Smooth muscle cell (in vitro differentiated cells): Measurements from ENCODE around the gene LILRB5. TPM values are rescaled to one million over a fixed set of nuclear protein-coding genes. Genes with fewer than 3 reads are reported as not detected.
"Not testable (repeated sequence)": the region's sequence is repeated elsewhere in the genome, so short reads cannot be mapped to it uniquely, and the experiment has no call there.

Experiments used
- DNase-seq: peaks from one replicate; lab custom pipeline; 2025; ENCODE audit not compliant: unreplicated experiment; lab: John Stamatoyannopoulos, UW
- H2AFZ ChIP-seq: fragments of 200-600 bp; sonication (generic); 2 replicates; pipeline ENCODE4 v1.6.0; 2016; ENCODE audit warnings: antibody characterized with exemption, low read depth, mild to moderate bottlenecking
- H3F3A ChIP-seq: fragments of 200-600 bp; sonication (generic); 2 replicates; pipeline ENCODE4 v1.6.0; 2017; ENCODE audit warnings: antibody characterized with exemption, low read depth
- H3K27ac ChIP-seq: fragments of 200-600 bp; sonication (generic); 2 replicates; pipeline ENCODE4 v1.5.1; 2016; ENCODE audit warnings: low read depth, mild to moderate bottlenecking
- H3K27me3 ChIP-seq: fragments of 200-600 bp; sonication (generic); 2 replicates; pipeline ENCODE4 v1.6.1; 2016; ENCODE audit warnings: low read depth, mild to moderate bottlenecking
- H3K36me3 ChIP-seq: fragments of 200-600 bp; sonication (generic); 2 replicates; pipeline ENCODE4 v1.5.1; 2016; ENCODE audit warnings: low read depth
- H3K4me1 ChIP-seq: fragments of 200-600 bp; sonication (generic); 2 replicates; pipeline ENCODE4 v1.5.1; 2016; ENCODE audit warnings: low read depth
- H3K4me2 ChIP-seq: fragments of 200-600 bp; sonication (generic); 2 replicates; pipeline ENCODE4 v1.6.0; 2016; ENCODE audit warnings: mild to moderate bottlenecking
- H3K4me3 ChIP-seq: fragments of 200-600 bp; sonication (generic); 2 replicates; pipeline ENCODE4 v1.5.1; 2016; ENCODE audit warnings: mild to moderate bottlenecking
- H3K79me2 ChIP-seq: fragments of 200-600 bp; sonication (generic); 2 replicates; pipeline ENCODE4 v1.6.0; 2016; ENCODE audit warnings: low read depth, mild to moderate bottlenecking
- H3K9ac ChIP-seq: fragments of 200-600 bp; sonication (generic); 2 replicates; pipeline ENCODE4 v1.6.0; 2016; ENCODE audit warnings: low read depth
- H3K9me3 ChIP-seq: fragments of 200-600 bp; sonication (generic); replicated peaks from 2 replicates; pipeline ENCODE4 v1.5.1; 2016; ENCODE audit warnings: low read depth
- H4K20me1 ChIP-seq: fragments of 200-600 bp; sonication (generic); 2 replicates; pipeline ENCODE4 v1.6.0; 2016; ENCODE audit warnings: low read depth
- WGBS: methylation state at CpG from one replicate; pipeline ENCODE4 v1.1.7; 2016; ENCODE audit warnings: low lambda C conversion rate; 5-methylcytosine and 5-hydroxymethylcytosine counted together
- polyA plus RNA-seq: library from polyadenylated mRNA; unstranded; fragments of >200 nt; fragmentation: Nextera tagmentation; extraction: Ambion mirVana; gene quantifications from 2 replicates; pipeline ENCODE4 v1.2.1, GENCODE V29; 2016
- total RNA-seq: library from RNA; depleted of rRNA; stranded (reverse); fragments of >200 nt; gene quantifications from 2 replicates; pipeline ENCODE4 v1.2.3, GENCODE V29; 2014
- TF ChIP-seq, protein P1 (sequence below): fragments of 200-600 bp; sonication (generic); IDR thresholded peaks from 2 replicates; pipeline ENCODE4 v1.5.1; 2017; ENCODE audit warnings: borderline replicate concordance, mild to moderate bottlenecking, antibody characterized with exemption; ENCODE audit not compliant: insufficient read depth, poor library complexity, severe bottlenecking

The LILRB5 gene
- total and polyA plus RNA-seq, 2 experiments from 2014 or later, result not detected

GRCh38 chr19:54294539-54294938, 37.5 kb upstream of the LILRB5 start:
- Histone ChIP-seq H3K9me3 (no peaks in the 10 kb centered on the region), H3K9ac (no peak overlapping the region), H3K27me3 (peaks cover 9% of the 10 kb centered on the region), H2AFZ (no peak overlapping the region), H3K4me3 (no peak overlapping the region), H3K4me1 (no peaks in the 10 kb centered on the region), H3K79me2 (no peaks in the 10 kb centered on the region), H4K20me1 (no peaks in the 10 kb centered on the region), H3K36me3 (no peaks in the 10 kb centered on the region), H3F3A (no peaks in the 10 kb centered on the region), H3K4me2 (no peak overlapping the region), H3K27ac (no peak overlapping the region)
- DNase-seq, result no peak
- TF ChIP-seq, protein P1, sequence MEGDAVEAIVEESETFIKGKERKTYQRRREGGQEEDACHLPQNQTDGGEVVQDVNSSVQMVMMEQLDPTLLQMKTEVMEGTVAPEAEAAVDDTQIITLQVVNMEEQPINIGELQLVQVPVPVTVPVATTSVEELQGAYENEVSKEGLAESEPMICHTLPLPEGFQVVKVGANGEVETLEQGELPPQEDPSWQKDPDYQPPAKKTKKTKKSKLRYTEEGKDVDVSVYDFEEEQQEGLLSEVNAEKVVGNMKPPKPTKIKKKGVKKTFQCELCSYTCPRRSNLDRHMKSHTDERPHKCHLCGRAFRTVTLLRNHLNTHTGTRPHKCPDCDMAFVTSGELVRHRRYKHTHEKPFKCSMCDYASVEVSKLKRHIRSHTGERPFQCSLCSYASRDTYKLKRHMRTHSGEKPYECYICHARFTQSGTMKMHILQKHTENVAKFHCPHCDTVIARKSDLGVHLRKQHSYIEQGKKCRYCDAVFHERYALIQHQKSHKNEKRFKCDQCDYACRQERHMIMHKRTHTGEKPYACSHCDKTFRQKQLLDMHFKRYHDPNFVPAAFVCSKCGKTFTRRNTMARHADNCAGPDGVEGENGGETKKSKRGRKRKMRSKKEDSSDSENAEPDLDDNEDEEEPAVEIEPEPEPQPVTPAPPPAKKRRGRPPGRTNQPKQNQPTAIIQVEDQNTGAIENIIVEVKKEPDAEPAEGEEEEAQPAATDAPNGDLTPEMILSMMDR, result no peak
- 88% methylated on average over 6 of the region's 6 CpGs for WGBS

DNA sequence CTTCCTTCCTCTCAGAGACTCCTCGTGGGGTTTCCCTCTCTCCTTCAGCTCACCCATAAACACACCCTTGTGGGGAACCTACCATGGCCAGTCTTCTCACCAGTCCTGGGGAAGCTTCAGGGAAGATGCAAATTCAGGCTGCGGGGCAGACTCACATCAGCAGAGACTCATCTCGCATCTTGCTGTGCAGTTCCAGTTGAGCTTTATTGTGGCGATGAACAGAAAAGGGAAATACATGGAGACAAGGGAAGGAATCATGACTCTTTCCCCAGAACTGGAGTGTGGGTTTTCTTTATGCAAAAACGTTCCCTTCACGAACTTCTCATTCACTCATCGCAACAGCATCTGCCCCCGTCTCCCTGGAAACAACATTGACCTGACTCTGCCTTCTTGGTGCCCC, 32.1 kb upstream of the LILRB5 start:
- 66% methylated on average over 8 of the region's 8 CpGs for WGBS
- H3K27me3 ChIP-seq, H3K4me1 ChIP-seq, H3K36me3 ChIP-seq, H3K27ac ChIP-seq, H2AFZ ChIP-seq, H3K4me2 ChIP-seq, H3K79me2 ChIP-seq, DNase-seq, H3K9ac ChIP-seq, H3K4me3 ChIP-seq, H3F3A ChIP-seq, H4K20me1 ChIP-seq, H3K9me3 ChIP-seq: not testable (repeated sequence)

DNA sequence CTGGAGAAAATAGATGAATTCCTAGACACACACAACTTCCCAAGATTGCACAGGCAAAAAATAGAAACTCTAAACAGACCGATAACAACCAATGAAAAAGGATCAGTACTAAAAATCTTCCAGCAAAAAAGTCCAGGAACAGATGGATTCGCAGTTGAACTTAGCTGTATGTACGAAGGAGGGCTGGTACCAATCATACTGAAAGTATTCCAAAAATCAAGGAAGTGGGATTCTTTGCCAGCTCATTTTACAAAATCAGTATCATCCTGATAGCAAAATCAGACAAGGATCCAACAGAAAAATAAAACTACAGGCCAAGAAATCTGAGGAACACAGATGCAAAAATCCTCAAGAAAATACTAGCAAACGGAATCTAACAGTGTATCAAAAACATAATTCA, 30.4 kb upstream of the LILRB5 start:
- TF ChIP-seq, protein P1, result no peak
- no peak overlapping the region for H3K27ac ChIP-seq
- DNase-seq, result no peak

GRCh38 chr19:54286283-54286682, 29.2 kb upstream of the LILRB5 start:
- not testable (repeated sequence) for H4K20me1 ChIP-seq, H3K27ac ChIP-seq, H3K9me3 ChIP-seq, DNase-seq, H3K4me1 ChIP-seq, H3K79me2 ChIP-seq, H3K4me3 ChIP-seq, H2AFZ ChIP-seq, H3K36me3 ChIP-seq, H3K9ac ChIP-seq, H3K4me2 ChIP-seq, H3F3A ChIP-seq, H3K27me3 ChIP-seq
- WGBS, result 74% methylated on average over 7 of the region's 10 CpGs

More for the DNA sequence above, 30.4 kb upstream of the LILRB5 start:
- no peak overlapping the region for H3K4me2 ChIP-seq
- H3K9ac ChIP-seq, result no peak overlapping the region
- H3K9me3 ChIP-seq, result no peaks in the 10 kb centered on the region
- WGBS, result 85% methylated on average over 4 of the region's 4 CpGs
- H3K4me3 ChIP-seq, result no peak overlapping the region
- H3K36me3 ChIP-seq, result no peaks in the 10 kb centered on the region
- H3K27me3 ChIP-seq, result no peaks in the 10 kb centered on the region
- H2AFZ ChIP-seq, result no peak overlapping the region
- no peaks in the 10 kb centered on the region for H4K20me1 ChIP-seq
- no peaks in the 10 kb centered on the region for H3F3A ChIP-seq
- no peaks in the 10 kb centered on the region for H3K79me2 ChIP-seq
- no peaks in the 10 kb centered on the region for H3K4me1 ChIP-seq

DNA sequence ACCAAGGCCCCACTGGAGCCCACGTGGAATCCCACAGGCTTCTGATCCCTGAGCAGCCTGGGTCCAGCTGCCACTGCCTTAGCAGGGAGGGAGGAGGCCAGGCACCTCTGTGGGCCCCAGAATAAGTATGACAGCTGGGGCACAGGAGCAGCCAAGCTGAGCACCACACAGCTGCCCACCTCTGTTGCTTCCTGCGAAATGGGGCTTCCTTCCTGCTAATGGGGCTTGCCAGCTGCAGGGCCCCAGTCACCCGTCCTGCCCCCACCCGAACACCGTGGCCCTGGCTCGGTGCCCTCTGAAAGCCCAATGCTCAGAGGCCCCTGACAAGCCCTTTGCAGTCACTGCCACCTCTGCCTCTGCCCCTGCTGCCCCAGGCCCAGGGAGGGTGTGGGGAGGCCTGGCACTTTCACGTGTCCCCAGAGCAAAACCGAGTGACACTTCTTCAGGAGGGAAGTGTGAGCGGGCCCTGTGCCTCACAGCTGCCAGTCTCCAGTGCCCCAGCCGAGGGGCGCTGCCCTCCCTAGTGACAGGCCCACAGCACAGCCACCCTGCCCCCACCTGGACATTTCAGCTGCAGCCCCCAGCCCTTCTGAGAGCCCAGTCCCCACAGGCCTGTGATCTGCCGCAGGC, 28.5 kb upstream of the LILRB5 start:
- H3K9me3 ChIP-seq, H3K9ac ChIP-seq, DNase-seq, H3K79me2 ChIP-seq, H3F3A ChIP-seq, H3K27me3 ChIP-seq, H3K4me1 ChIP-seq, H2AFZ ChIP-seq, H3K27ac ChIP-seq, H3K4me2 ChIP-seq, H3K4me3 ChIP-seq, H3K36me3 ChIP-seq, H4K20me1 ChIP-seq: not testable (repeated sequence)
- 88% methylated on average over 10 of the region's 12 CpGs for WGBS
